GM12801 (cell line): ENCODE results near the gene KCNAB1.

Experiments
- CTCF ChIP-seq: IDR thresholded peaks from one replicate; pipeline ENCODE4 v1.5.1; 2011; ENCODE audit warnings: control low read depth; ENCODE audit not compliant: insufficient read length; ENCODE audit errors: extremely low read depth

Gene KCNAB1

GRCh38 chr3:156445117-156446090 lies 325.0 kb downstream of the KCNAB1 start:
- no peak for TF ChIP-seq CTCF

DNA sequence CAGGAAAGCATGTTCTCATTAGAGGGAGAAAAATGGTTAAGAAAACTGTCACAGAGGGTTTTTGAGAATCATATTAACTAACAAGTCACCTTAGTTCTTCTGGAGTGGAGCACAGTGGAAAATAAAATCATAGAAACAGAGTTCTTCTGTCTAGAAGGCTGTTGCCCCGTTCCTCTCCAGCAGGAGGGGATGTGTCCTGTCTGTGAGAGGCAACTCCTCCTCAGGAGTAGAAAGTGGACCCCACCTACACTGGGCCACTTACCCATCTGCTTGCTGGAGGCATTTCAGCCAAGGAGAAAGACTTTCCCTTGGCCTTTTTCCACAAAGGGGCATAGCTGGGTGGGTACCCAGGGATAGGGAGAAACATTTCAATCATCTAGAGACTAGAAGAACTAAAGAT lies 327.9 kb downstream of the KCNAB1 start:
- no peak for TF ChIP-seq CTCF

- no peak for TF ChIP-seq CTCF
These were observed 329.6 kb downstream of the KCNAB1 start for GRCh38 chr3:156449710-156450574.

- no peak for TF ChIP-seq CTCF
These were observed 335.5 kb downstream of the KCNAB1 start for GRCh38 chr3:156455839-156456238.

DNA sequence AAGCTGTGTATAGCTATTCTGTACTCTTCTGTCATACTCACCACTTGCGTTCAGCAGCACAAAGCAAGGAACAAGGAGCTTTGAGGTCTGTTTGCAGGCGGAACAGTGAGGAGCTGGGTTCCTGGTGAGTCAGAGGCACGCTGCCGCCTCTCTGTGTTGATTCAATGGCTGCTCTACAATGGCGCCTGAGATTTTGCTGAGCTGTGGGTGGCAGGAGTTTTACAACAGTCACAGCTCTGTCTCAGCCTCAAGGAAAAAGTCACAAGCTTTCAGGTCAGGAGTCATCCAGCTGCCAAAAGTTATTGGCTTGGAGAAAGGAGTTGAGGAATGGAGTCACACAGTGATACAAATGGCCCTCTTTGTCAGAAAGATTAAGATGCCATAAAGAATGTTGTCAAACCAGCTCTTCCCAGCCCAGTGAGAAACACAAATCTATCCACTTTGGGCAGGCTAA lies 336.4 kb downstream of the KCNAB1 start:
- TF ChIP-seq CTCF, result no peak

DNA sequence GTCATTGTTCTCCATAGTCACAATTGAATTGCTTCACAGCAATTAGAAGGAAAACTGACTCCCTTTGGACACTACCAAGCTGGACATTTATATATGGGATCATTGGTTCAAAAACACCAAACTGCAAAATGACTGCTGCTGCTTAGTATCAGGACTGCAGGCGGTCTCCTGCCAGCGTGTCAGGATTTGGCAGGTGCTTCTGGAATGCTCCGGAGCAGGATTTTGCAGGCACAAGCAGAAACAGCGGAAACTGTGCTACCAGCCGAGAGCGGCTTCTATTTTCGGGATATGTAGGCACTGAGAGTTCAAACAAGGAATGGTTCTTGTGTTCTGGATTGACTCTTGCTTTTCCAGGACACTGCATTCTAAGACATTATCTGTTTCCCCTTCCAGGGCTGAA lies 339.1 kb downstream of the KCNAB1 start:
- no peak for TF ChIP-seq CTCF

DNA sequence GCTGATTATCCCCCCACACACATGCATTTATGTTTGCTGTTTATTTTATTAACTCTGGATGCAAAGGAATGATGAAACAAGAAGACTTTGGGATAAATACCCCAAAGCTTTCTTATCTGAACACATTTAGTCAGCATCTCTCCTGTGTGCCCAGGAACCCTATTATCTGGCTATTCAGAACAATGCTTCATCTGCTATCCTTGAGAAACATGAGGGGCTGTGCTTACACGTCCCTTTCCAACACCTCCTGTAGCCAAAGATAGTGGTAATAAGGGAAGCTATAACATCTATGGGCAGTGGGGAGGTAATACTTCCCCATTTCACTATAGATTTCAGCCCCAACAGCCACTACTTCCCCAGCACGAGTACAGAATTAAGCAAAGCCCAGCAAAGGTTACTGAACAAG lies 339.8 kb downstream of the KCNAB1 start:
- no peak for TF ChIP-seq CTCF
